Transverse colon (tissue), 3 donors: ENCODE results near the gene MAST4.

Source experiments
- EP300 ChIP-seq: sonication (generic); formaldehyde crosslinking; IDR thresholded peaks from one replicate; pipeline ENCODE4 v1.6.1; 2017; ENCODE audit warnings: antibody characterized with exemption, low read depth
- TF ChIP-seq, protein P1 (sequence below), 5 experiments: fragments of 200-600 bp in 3 of 5; fragments of 450-650 bp in 2 of 5; sonication (generic) in 3 of 5; IDR thresholded peaks; 1 replicate in 2 of 5; 2 replicates in 3 of 5; pipeline ENCODE4 v1.5.1; 2016 to 2017; ENCODE audit warnings: antibody characterized with exemption in 5 of 5, inconsistent platforms in 3 of 5, mild to moderate bottlenecking in 2 of 5, moderate library complexity in 1 of 5

GRCh38 chr5:67006500-67006848, 410.3 kb downstream of the MAST4 start:
- TF ChIP-seq, protein P1, sequence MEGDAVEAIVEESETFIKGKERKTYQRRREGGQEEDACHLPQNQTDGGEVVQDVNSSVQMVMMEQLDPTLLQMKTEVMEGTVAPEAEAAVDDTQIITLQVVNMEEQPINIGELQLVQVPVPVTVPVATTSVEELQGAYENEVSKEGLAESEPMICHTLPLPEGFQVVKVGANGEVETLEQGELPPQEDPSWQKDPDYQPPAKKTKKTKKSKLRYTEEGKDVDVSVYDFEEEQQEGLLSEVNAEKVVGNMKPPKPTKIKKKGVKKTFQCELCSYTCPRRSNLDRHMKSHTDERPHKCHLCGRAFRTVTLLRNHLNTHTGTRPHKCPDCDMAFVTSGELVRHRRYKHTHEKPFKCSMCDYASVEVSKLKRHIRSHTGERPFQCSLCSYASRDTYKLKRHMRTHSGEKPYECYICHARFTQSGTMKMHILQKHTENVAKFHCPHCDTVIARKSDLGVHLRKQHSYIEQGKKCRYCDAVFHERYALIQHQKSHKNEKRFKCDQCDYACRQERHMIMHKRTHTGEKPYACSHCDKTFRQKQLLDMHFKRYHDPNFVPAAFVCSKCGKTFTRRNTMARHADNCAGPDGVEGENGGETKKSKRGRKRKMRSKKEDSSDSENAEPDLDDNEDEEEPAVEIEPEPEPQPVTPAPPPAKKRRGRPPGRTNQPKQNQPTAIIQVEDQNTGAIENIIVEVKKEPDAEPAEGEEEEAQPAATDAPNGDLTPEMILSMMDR (IDR thresholded peaks at IDR 0.05) = no peak
- TF ChIP-seq EP300 = no peak
